ENCODE data around the gene RRH.

DNA sequence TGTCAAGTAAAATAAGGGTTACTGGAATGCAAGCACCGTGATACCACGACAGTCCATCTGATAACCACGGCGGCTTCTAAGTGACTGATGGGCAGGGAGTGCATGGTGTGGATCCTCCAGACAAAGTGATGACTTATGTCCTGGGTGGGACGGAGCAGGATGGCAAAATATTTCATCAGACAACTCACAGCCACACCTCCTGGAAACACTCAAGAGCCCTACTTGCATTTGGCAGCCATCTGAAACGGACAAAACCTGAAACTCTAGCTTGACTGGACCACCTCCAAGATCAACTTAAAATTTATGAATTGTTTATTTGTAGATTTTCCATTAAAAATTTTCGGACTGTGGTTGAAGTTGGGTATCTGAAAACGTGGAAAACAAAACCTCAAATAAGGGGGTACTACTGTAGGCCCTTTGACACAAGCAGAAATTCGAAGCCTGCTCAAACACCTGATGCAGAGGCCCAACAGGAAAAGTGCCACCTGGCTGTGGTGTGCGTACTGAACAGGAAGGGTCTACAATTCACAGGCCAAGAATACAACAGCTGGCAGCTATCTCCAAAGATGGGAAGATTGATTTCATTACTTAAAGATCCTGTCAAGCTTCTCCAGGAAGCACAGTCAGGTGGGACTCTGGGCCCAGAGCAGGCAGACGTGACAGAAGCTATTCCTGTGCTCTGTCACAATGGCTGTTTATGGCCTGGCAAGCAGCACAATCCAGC is 46.2 kb downstream of the RRH start:
- TF ChIP-seq, protein P1, sequence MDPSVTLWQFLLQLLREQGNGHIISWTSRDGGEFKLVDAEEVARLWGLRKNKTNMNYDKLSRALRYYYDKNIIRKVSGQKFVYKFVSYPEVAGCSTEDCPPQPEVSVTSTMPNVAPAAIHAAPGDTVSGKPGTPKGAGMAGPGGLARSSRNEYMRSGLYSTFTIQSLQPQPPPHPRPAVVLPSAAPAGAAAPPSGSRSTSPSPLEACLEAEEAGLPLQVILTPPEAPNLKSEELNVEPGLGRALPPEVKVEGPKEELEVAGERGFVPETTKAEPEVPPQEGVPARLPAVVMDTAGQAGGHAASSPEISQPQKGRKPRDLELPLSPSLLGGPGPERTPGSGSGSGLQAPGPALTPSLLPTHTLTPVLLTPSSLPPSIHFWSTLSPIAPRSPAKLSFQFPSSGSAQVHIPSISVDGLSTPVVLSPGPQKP (IDR thresholded peaks at IDR 0.05; ENCODE audit: borderline replicate concordance, low read depth, low read length) = no peak
- no peak for TF ChIP-seq MAZ (IDR thresholded peaks at IDR 0.05; ENCODE audit: borderline replicate concordance, low read depth, low read length)
- no peak for TF ChIP-seq POLR2A (IDR thresholded peaks at IDR 0.05; ENCODE audit: low read depth, low read length)
- TF ChIP-seq, protein P2, sequence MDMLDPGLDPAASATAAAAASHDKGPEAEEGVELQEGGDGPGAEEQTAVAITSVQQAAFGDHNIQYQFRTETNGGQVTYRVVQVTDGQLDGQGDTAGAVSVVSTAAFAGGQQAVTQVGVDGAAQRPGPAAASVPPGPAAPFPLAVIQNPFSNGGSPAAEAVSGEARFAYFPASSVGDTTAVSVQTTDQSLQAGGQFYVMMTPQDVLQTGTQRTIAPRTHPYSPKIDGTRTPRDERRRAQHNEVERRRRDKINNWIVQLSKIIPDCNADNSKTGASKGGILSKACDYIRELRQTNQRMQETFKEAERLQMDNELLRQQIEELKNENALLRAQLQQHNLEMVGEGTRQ (IDR thresholded peaks at IDR 0.05; ENCODE audit: low read depth, low read length) = no peak
- TF ChIP-seq CEBPB (IDR thresholded peaks at IDR 0.05; ENCODE audit: low read depth, low read length) = no peak
- TF ChIP-seq, protein P3, sequence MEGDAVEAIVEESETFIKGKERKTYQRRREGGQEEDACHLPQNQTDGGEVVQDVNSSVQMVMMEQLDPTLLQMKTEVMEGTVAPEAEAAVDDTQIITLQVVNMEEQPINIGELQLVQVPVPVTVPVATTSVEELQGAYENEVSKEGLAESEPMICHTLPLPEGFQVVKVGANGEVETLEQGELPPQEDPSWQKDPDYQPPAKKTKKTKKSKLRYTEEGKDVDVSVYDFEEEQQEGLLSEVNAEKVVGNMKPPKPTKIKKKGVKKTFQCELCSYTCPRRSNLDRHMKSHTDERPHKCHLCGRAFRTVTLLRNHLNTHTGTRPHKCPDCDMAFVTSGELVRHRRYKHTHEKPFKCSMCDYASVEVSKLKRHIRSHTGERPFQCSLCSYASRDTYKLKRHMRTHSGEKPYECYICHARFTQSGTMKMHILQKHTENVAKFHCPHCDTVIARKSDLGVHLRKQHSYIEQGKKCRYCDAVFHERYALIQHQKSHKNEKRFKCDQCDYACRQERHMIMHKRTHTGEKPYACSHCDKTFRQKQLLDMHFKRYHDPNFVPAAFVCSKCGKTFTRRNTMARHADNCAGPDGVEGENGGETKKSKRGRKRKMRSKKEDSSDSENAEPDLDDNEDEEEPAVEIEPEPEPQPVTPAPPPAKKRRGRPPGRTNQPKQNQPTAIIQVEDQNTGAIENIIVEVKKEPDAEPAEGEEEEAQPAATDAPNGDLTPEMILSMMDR (conservative IDR thresholded peaks at IDR 0.05; ENCODE audit: low read depth, low read length) = no peak
- no peak for TF ChIP-seq SMC3 (IDR thresholded peaks at IDR 0.05; ENCODE audit: low read depth, low read length)
